ENCODE results near the gene TYW3. TPM values are rescaled to one million over a fixed set of nuclear protein-coding genes. Genes with fewer than 3 reads are reported as not detected.

TYW3 gene, protein sequence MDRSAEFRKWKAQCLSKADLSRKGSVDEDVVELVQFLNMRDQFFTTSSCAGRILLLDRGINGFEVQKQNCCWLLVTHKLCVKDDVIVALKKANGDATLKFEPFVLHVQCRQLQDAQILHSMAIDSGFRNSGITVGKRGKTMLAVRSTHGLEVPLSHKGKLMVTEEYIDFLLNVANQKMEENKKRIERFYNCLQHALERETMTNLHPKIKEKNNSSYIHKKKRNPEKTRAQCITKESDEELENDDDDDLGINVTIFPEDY
- polyA plus RNA-seq (2013, experiment 1 of 2; ENCODE audit: insufficient read length), result 25.4 TPM
- polyA plus RNA-seq (2013, experiment 2 of 2; ENCODE audit: insufficient read length), result 23.9 TPM

DNA sequence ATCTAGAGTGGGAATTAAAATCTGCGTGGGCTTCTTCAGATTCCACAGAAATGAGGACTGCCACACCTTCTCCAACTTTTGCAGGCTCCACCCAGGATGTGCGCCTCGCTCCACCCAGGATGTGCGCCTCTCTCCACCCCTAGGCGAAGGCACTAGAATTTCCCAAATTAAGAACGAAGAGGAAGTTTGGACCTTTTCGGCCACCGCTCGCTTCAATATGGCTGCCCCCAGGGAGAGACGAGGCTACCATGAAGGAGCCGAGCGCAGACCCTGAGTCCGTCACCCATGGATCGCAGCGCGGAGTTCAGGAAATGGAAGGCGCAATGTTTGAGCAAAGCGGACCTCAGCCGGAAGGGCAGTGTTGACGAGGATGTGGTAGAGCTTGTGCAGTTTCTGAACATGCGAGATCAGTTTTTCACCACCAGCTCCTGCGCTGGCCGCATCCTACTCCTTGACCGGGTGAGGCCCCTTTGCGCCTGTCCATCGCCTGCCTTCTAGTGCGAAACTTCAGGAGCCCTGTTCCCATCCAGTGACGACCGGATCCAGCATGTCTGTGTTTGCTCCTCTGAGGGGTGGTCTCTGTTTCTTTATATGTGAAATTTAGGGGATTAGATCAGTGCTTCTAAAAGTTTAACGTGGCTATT is at the start of gene TYW3, which contains the start of gene CRYZ:
Gene TYW3 (plus strand): TSS at position 193 of the 644 bp plus-strand sequence. CDS start 93 bp downstream, at position 286.
Gene CRYZ (minus strand): TSS at position 91 of the 644 bp plus-strand sequence. CDS start 8,229 bp downstream, outside the sequence.
- DNase-seq, result peak; percentile 95

DNA sequence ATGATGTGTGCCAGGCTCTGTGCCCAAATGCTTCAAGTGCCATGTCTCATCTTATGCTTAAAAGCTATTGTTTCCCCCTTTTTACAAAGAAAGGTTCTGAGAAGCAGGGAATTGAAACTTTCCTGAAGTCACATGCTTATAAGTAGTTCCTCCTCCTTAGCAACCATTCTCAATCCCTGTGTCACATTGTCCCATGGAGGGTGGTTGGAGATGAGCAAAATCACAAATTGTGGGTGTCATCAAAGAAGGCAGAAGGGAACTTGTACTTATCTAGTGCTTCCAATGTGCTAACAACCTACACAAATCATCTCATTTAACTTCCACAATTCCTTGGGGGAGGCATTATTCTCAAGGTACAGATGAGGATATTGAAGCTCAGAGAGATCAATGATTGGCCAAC is 49.3 kb upstream of the TYW3 start:
- DNase-seq, result no peak

DNA sequence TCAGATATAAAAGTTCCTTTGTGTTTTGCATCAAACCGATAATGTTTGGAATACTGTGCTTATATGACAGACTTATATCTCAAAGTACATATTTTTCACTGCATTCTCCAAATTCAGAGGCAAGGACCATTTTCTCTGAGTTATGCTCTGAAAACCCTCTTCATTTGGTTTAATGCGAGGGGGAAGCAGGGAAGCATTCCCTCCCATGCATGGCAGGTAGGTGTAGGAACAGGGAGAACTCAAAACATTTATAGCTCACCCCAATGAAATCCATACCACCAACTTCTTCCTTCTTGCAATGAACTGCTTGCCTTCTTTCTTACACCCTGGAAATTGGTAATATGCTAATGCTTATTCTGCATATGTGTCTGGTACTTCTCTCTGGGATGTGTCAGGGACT is 48.7 kb upstream of the TYW3 start:
- no peak for DNase-seq

DNA sequence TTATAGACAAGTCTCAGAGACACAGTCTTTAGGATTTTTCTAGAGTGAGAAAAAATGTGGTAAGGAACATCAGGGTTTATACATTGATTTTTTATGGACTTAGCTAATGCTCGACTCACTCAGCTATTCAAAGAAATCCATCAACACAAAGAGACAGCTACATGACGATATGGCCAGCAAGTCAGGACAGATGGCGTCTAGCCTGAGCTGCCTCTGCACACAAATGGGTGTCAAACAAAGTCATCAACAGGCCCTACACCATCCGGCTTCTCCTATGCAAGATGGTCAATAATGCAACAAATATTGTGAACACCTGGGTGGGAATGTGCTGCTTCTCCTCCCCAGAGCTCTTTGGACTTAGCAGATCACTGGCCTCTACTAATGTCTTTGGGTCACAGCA is 46.0 kb upstream of the TYW3 start:
- DNase-seq, result no peak

DNA sequence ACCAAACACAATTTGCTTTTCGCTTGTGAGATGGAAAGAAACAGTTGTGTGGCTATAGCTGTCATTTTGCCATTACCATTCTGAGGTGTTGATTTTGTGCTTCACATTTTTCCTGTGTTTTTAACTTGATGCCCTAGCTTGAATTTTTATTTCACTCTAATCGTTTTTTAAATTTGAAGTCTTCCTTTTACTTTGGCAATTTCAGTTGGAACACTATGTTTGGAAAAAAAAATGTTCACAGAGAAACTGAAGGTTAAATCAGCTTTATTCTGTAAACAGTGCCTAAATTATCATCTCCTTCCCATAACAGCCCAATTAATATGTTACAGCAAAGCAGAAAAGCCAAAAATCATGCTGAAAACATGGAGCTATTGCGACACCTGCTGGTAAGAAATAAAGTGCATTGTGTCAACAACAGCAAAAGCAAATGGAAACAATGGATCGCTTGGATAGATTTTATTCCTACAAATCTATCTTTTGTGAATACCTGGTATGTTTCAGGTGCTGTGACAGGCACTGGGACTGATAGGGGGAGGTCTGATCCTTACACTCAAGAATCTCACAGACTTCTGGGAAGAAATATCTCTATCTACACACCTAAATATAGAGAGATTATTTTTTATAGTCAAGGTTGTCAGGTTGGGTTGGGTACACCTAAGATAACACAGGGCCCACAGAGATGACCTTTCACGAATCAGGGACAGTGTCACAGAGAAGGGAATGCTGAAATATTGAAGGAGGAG is 43.2 kb upstream of the TYW3 start:
- peak; percentile 55 for DNase-seq

DNA sequence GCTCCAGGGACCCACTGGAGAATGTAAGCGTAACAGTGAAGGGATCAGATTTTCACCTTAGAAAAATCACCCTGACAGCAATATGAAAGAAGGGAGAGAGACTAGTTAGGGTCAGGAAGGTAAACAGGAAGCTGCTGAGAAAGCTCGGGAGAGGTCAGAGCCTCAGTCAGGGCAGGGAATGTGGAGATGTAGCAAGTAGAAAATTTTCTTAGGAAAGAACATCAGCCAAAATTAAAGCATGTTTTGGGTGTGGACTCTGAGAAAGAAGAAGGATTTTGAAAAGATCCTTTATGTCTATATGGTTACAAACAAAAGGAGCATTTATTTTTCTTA is 42.6 kb upstream of the TYW3 start:
- DNase-seq, result no peak

DNA sequence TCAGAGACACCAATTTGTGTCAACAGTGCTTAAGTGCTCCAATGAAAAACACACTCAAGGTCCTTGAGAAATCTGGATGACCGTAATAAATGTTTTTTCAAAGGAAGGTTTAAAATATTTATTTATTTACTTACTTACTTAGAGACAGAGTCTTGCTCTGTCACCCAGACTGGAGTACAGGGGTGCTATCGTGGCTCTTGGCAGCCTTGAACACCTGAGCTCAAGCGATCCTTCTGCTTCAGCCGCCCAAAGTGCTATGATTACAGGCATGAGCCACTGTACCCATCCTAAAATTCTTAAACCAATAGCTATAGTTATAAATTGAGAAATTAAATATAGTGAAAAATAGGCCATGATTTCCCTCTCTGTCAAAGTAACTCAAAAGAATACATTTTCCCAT is 42.0 kb upstream of the TYW3 start:
- no peak for DNase-seq

DNA sequence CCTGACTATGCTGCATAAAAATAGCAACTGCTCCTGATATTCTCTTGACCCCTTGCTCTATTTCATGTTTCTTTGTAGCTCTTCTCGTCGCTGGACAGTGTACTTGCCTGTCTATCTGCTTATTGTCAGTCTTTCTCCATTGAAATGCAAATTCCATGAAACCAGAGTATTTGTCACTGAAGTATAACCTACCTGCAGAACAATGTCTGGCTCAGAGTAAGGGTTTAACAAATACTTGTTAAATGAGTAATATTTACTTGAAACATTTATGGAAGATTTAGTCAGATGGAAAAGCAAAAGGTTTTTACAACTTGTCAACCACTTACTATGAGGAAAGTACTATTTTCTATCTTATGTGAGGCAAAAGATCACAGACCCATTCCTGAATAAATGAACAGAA is 39.5 kb upstream of the TYW3 start:
- peak; percentile 1 for DNase-seq

DNA sequence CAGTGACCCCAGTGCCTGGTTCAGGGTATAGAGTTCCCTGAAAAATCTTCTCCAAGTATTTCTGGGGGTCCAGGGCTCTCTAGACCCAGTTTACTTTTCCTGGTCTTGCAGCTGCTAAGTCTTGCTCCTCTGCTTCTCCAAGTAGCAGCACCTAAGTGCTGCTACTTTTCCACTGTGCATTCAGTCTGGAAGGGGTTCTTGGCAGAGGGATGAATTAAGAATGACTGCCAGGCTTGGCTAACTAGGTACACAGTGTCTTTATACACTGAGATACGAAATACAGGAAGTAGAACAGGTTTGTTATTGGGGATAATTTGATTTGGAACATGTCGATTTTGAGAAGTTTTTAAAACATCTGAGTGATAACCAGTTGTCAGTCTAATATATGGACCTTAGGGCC is 35.1 kb upstream of the TYW3 start:
- DNase-seq, result no peak

DNA sequence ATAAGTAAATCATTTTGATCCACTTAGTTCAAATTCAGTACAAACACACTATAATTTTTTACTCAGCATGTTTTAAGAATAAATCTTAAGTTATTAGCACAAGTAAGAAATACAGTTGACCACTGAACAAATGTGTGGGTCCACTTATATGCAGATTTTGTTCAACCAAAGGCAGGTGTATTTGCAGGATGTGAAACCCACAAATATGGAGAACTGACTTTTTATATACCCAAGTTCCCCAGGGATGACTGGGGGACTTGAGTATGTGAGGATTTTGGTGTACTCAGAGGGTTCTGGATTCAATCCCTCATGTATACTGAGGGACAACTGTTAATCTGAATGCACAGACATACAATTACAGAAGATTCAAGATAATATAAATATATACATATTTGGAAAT is 33.6 kb upstream of the TYW3 start:
- DNase-seq, result no peak

DNA sequence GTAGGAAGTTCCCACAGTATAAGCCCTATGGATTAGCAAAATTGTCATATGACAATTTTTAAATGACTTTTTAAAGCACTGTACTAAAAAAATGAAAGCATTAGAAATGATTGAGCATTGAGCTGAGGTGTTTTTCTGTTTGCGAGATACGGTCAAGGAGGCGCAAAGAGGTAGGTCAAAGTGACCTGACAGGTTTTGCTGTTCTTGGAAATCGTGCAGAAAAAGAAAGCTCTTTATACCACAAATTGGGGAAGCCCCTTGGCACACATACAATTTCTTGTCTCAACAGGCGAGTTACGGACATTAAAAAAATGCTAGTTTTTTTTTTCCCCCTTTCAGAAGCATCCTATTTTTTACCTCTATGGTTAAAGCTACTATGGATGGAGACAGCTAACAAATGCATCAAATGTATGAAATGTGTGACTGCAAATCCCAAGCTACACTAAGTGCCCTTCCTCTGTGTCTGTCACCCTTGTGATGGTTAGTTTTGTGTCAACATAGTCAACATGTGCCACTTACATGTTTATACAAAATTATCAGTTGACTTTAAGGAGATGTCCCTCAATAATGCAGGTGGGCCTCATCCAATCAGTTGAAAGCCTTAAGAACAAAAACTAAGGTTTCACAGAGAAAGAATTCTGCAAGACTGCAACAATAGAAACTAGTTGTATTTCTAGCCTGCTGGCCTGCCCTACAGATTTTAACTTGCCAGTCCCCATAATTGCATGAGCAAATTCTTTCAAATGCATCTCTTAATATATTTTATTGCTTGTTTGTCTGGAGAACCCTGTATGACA is 29.4 kb upstream of the TYW3 start:
- no peak for DNase-seq

DNA sequence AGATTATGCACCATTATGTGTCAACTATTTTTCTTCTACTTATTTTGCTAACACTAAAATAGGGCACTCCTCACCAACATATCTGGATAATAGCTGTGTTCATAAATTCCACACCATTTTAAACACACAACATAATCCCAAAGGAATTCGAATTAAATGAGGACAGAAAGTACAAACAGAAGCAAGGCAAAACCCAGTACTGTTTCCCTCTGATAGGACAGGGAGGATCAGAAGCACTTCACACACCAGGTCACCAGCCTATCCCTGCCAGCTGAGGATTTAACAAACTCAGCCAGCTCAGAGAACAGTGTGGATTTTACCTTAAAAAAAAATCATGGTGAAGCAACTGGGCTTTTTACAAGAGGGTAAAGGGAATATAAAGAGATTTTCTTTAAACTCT is 20.1 kb upstream of the TYW3 start:
- no peak for DNase-seq

DNA sequence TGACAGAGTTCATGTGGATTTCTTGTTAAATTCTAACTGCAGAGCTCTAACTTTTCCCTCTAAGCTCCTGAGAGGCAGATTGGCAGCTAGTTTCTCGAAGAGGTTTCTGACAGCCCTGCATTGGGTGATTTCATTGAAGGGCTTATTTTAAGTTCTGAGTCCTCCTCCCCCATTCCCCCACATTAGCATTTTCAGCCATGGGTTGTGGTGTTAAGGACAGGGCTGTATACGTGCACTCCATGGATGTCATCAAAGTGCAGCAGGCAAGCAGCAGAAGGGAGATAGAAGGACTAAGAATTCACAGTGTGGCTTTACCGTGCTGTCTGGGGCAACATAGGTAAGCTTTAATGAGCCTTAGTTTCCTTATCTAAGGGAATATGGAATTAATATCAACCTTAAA is 19.1 kb upstream of the TYW3 start:
- DNase-seq, result no peak

DNA sequence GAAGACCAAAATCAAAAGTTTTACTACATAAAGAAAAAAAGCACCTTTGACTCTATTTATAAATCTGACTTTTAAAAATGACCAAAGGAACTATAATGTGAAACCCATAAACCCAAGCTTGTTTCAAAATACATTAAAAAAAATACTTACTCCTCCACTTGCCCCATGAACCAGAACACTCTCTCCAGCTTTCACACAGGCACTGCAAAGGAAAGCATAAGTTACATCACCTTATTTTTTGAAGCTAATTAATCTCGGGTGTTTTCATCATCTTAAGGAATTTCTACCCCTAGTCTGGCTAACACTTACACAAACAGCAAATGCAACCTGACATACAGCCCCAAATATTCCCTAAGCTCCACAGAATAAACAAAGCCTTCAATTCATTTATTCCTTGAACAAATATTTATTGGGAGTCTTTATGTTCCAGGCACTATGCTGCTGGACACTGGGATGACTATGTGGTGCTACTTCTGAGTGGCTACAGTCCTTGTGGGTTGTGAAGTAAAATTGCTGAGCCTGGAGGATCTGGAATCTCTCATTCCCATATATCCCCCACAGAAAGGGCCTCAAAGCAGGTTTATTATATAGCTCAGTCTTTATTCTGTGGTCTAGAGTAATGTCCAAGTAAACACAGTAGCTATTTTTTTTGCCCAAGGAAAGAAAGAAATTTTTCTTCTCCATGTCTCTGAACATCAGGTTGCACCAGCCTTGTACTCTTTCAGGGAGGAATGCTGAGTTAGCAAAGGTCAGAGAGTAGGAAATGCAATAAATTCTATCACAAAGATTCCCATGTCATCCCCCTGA is 18.3 kb upstream of the TYW3 start:
- DNase-seq, result peak; percentile 51

DNA sequence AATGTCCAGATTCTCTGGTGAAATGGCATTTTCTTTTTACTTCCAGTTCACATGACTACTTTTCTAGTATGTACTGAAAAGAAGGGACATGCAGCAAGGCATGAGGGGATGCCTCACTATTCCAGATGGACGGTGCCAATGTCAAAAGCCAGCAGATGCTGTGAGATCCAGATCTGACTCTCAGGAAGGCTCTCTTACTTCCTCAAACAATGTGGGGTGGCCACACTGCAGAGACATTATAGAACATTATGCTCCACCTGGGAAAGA is 17.8 kb upstream of the TYW3 start:
- DNase-seq, result no peak

DNA sequence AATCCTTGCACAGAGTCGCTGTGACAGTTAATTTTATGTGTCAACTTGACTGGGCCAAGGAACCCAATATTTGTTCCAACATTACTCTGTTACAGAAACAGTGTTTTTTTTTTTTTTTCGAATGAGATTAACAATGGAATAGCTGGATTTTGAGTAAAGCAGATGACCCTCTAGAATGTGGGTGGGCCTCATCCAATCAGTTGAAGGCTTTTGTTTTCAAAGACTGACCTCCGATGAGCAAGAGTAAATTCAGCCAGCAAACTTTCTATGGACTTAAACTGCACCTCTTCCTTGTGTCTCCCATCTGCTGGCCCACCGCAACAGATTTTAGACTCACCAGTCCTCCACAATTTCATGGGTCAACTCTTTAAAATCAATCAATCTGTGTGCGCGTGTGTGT is 17.1 kb upstream of the TYW3 start:
- DNase-seq, result no peak

DNA sequence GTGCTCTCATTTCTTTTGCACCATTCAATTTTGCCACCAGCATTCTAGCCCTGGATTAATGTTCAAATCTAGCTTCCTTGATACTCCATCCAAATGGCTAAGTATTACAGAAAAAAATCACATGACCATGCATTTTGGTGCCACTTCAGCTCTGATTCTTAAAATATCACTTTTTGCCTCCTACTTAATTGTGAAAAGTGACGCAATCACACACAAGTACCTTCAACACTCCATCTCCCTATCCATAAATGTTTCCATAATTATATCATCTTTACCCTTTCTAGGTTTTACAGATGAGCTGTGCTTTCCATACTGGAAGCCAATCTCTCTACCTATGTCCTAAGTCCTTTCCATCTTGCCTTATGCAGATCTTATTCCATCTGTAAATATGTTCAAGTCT is 16.1 kb upstream of the TYW3 start:
- DNase-seq, result no peak

DNA sequence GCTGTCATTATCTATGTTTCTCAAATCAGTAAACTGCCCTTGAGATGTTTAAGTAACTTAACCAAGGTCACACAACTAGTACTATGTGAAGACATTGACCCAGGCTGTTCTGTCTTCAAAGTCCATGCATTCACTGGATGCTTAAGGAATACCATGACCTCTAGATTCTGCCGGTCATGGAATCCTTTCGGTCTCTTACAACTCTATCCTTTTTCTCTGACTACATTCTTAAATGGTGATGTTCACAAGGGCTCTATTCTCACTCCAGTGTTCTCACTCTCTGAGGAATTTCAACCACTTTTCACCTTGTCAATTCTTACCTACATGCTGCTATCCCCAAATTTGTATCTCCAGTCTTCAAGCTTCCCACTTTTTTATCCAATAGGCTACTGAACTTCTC is 15.3 kb upstream of the TYW3 start:
- no peak for DNase-seq

DNA sequence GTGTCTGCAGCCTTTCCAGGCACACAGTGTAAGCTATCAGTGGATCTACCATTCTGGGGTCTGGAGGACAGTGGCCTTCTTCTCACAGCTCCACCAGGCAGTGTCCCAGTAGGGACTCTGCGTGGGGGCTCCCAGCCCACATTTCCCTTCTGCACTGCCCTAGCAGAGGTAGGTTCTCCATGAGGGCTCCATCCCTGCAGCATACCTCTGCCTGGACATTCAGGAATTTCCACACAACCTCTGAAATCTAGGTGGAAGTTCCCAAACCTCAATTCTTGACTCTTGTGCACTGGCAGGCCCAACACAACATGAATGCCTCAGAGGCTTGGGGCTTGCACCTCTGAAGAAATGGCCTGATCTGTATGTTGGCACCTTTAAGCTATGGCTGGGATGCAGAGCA is 6.9 kb upstream of the TYW3 start:
- DNase-seq, result no peak

DNA sequence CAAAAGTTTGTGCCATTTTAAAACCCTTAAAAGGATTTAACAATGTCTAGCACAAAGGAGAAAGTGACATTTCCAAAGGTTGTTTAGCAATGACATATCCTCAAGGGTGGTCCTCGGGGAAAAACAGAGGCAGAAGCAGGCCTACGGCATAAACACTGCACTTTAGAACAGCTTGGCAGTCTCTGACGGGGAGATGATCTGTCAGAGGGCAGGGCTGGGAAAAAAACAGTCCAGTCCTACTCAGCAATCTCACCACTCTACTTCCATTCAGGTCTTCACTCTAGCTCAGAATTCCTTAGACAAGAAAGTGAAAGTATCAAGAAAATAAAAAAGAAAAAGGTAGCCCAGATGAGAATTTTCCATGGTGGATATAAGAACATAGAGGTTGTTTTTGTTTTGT is 4.2 kb upstream of the TYW3 start:
- DNase-seq, result no peak

DNA sequence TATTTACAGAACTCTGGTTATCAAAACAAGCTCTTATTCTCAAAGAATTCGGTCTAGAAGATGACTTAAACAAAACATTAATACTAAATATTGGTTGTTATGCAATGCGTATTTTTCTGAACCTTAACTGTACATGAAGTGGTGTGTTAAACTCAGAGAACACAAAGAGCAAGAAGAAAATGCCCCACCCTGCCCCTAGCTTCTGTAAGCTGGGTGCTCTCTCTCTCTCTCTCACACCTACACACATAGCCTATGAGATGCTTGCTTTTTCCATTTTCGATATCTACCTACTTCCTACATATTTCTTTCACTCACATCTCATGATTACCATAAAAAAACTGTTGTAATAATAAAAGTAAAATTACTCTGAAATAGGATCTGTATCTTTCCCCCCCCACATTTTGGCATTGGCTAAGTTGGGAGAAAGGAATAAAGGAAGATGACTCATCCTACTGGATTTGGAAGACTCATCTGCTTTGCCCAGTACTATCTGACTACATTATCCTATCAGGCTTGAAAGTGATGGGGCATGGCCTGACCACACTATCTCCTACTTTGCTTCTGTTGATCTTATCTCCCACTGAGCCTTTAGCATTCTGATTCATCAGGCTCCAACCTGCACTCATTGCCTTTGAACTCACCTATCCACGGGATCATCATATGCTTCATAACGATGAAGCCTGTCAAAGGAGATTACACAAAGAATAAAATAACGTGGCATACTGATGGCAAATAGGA is 3.0 kb upstream of the TYW3 start:
- DNase-seq, result peak; percentile 71
